Epithelial cell of esophagus (primary cell): ENCODE data around the gene TIMP2.

ENCODE experiments used
- DNase-seq: peaks from one replicate; pipeline ENCODE4 v3.0.0; 2010; ENCODE audit warnings: low read depth
- H3K4me3 ChIP-seq: 2 replicates; pipeline ENCODE4 v1.5.1; 2011; ENCODE audit warnings: mild to moderate bottlenecking, low read length, control low read depth
- CTCF ChIP-seq: IDR thresholded peaks from 2 replicates; pipeline ENCODE4 v1.5.1; 2011; ENCODE audit warnings: low read depth, mild to moderate bottlenecking, low read length, control low read depth, inconsistent platforms; ENCODE audit not compliant: insufficient read depth; ENCODE audit errors: missing control alignments

The TIMP2 gene

GRCh38 chr17:78962345-78962983, 37.3 kb upstream of the TIMP2 start:
- no peak overlapping the region for H3K4me3 ChIP-seq
- DNase-seq = peak; percentile 46
- no peak for TF ChIP-seq CTCF

- DNase-seq = no peak
- H3K4me3 ChIP-seq = no peak overlapping the region
- TF ChIP-seq CTCF = no peak
These were observed 36.4 kb upstream of the TIMP2 start for GRCh38 chr17:78961571-78961970.

GRCh38 chr17:78960928-78961327, 35.7 kb upstream of the TIMP2 start:
- no peak for DNase-seq
- H3K4me3 ChIP-seq = no peak overlapping the region
- no peak for TF ChIP-seq CTCF

- no peak overlapping the region for H3K4me3 ChIP-seq
- no peak for TF ChIP-seq CTCF
- DNase-seq = no peak
These were observed 34.6 kb upstream of the TIMP2 start for GRCh38 chr17:78959803-78960202.

GRCh38 chr17:78958641-78959127, 33.5 kb upstream of the TIMP2 start:
- TF ChIP-seq CTCF = no peak
- H3K4me3 ChIP-seq = no peak overlapping the region
- DNase-seq = no peak

GRCh38 chr17:78957128-78957527, 31.9 kb upstream of the TIMP2 start:
- DNase-seq = no peak
- no peak for TF ChIP-seq CTCF
- H3K4me3 ChIP-seq = no peak overlapping the region

GRCh38 chr17:78956254-78956653, 31.1 kb upstream of the TIMP2 start:
- TF ChIP-seq CTCF = no peak
- no peak for DNase-seq
- H3K4me3 ChIP-seq = no peak overlapping the region
